GM10266 (cell line): ENCODE measurements around the gene LYRM9.
"Not testable (repeated sequence)": the region's sequence is repeated elsewhere in the genome, so short reads cannot be mapped to it uniquely, and the experiment has no call there.

Experiments
- DNase-seq: peaks from one replicate; pipeline ENCODE4 v3.0.0; 2012; ENCODE audit errors: extremely low spot score
- CTCF ChIP-seq: IDR thresholded peaks from 2 replicates; pipeline ENCODE4 v1.5.1; 2012; ENCODE audit warnings: mild to moderate bottlenecking, low read depth; ENCODE audit not compliant: control insufficient read depth, insufficient read depth; ENCODE audit errors: missing control alignments

Gene LYRM9

GRCh38 chr17:27917000-27917399 is 23.8 kb upstream of the LYRM9 start:
- no peak for TF ChIP-seq CTCF

GRCh38 chr17:27915709-27916108 is 22.5 kb upstream of the LYRM9 start:
- DNase-seq: no peak

More at GRCh38 chr17:27917000-27917399, 23.8 kb upstream of the LYRM9 start:
- no peak for DNase-seq

GRCh38 chr17:27914382-27914781 is 21.2 kb upstream of the LYRM9 start:
- DNase-seq: no peak
- TF ChIP-seq CTCF: no peak

More at GRCh38 chr17:27915709-27916108, 22.5 kb upstream of the LYRM9 start:
- TF ChIP-seq CTCF: no peak

GRCh38 chr17:27912964-27913363 is 19.8 kb upstream of the LYRM9 start:
- TF ChIP-seq CTCF: no peak
- DNase-seq: no peak

- not testable (repeated sequence) for DNase-seq
These were observed 19.1 kb upstream of the LYRM9 start for GRCh38 chr17:27912299-27912698.

- no peak for TF ChIP-seq CTCF
- no peak for DNase-seq
These were observed 14.9 kb upstream of the LYRM9 start for GRCh38 chr17:27907976-27908558.

GRCh38 chr17:27906623-27907022 is 13.5 kb upstream of the LYRM9 start:
- no peak for DNase-seq
- TF ChIP-seq CTCF: no peak

- DNase-seq: no peak
These were observed 13.0 kb upstream of the LYRM9 start for GRCh38 chr17:27906226-27906580.

More at GRCh38 chr17:27906226-27906580, 13.0 kb upstream of the LYRM9 start:
- TF ChIP-seq CTCF: no peak
